ENCODE measurements around the gene TNS3.

DNA sequence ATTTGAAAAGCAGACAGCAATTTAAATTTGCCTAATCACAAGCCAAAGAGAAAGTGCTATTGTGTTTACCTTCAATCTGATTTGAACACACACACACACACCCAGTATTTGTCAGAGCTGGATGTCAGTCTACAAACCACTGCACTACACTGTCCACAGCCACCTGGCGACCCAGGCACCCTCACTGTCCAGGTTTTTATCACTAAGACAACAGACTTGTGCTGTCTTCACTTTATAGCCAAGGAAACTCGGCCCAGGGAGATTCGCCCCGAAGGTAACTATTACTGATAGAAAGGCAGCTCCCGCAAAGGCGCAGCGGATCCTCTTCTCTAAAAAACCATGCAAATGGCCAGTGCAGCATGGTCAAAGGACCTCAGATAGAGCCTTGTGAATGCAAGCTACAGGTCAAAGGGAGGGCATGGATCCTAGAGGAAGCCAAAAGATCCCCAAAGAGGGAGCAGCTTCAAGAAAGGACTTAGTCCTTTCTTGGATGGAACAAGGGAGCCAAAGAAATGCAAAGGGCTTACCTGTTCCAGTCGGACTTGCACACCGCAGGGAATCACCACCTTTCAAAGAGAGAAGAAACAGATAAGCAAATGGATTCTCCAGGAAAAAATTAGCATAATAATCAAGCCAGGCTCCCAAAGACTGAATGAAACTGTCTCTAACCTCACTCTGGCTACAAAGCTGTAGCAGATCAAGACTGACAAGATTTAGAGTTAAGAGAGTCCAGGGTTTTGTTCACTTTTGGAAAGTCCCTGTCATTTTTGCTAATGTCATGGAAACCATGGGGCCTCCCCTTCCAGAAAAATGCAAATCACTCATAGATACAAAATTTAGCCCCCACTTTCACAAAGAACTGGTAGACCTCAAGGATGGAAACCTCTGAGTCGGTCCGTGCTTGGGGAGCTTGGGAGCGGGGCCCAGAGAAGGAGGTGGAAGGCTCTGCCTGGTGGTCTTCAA, 101.1 kb downstream of the TNS3 start:
- TF ChIP-seq CHD2 (IDR thresholded peaks at IDR 0.05; ENCODE audit: low read length, partially characterized antibody), result no peak
- no peak for TF ChIP-seq MXI1 (IDR thresholded peaks at IDR 0.05; ENCODE audit: low read depth, low read length)
- TF ChIP-seq EP300 (IDR thresholded peaks at IDR 0.05; ENCODE audit: borderline replicate concordance in 1 of 2, low read depth in 1 of 2, low read length in 1 of 2), result no peak
- TF ChIP-seq, protein P1, sequence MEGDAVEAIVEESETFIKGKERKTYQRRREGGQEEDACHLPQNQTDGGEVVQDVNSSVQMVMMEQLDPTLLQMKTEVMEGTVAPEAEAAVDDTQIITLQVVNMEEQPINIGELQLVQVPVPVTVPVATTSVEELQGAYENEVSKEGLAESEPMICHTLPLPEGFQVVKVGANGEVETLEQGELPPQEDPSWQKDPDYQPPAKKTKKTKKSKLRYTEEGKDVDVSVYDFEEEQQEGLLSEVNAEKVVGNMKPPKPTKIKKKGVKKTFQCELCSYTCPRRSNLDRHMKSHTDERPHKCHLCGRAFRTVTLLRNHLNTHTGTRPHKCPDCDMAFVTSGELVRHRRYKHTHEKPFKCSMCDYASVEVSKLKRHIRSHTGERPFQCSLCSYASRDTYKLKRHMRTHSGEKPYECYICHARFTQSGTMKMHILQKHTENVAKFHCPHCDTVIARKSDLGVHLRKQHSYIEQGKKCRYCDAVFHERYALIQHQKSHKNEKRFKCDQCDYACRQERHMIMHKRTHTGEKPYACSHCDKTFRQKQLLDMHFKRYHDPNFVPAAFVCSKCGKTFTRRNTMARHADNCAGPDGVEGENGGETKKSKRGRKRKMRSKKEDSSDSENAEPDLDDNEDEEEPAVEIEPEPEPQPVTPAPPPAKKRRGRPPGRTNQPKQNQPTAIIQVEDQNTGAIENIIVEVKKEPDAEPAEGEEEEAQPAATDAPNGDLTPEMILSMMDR (IDR thresholded peaks at IDR 0.05), result no peak
- TF ChIP-seq RXRA (IDR thresholded peaks at IDR 0.05; ENCODE audit: borderline replicate concordance, low read depth), result no peak

Measured in SK-N-SH (cell line).